Measurements from ENCODE around the gene SLC25A51.
A peak's percentile ranks its signal among the peaks of the same experiment; 100 is the strongest.

- TF ChIP-seq ZNF324 (tag by site-specific recombination; IDR thresholded peaks at IDR 0.05) (peak; percentile 83; the same call in 1 of the 2 replicates), PRDM4 (tag by site-specific recombination; IDR thresholded peaks at IDR 0.05) (peak; percentile 53), ZBTB44 (tag by site-specific recombination; IDR thresholded peaks at IDR 0.05) (peak; percentile 44; the same call in 1 of the 2 replicates), ZBTB1 (tag by site-specific recombination; IDR thresholded peaks at IDR 0.05) (no peak), ZNF280D (tag by site-specific recombination; IDR thresholded peaks at IDR 0.05) (no peak), ZNF121 (tag by site-specific recombination; IDR thresholded peaks at IDR 0.05) (no peak), CTCF (tag by site-specific recombination; IDR thresholded peaks at IDR 0.05) (peak; percentile 99), ZNF354C (tag by site-specific recombination; IDR thresholded peaks at IDR 0.05; ENCODE audit: borderline replicate concordance, low read depth) (no peak), REST (tag by site-specific recombination; IDR thresholded peaks at IDR 0.05) (peak; percentile 75), PBX3 (CRISPR knock-in tag; IDR thresholded peaks at IDR 0.05) (peak; percentile 69; the same call in 1 of the 2 replicates), ZNF776 (tag by site-specific recombination; IDR thresholded peaks at IDR 0.05; ENCODE audit: borderline replicate concordance) (no peak), ZNF24 (tag by site-specific recombination; IDR thresholded peaks at IDR 0.05) (no peak)
Observed at GRCh38 chr9:37903647-37904444, at the start of gene SLC25A51.
